ENCODE data around the gene TTC34. TPM values are rescaled to one million over a fixed set of nuclear protein-coding genes. Genes with fewer than 3 reads are reported as not detected.
"Not testable (repeated sequence)": the region's sequence is repeated elsewhere in the genome, so short reads cannot be mapped to it uniquely, and the experiment has no call there.

Gene TTC34
- total and polyA plus RNA-seq, 2 of the 4 experiments (the other 2 are of a cell fraction) = under 0.01 to 0.09 TPM

DNA sequence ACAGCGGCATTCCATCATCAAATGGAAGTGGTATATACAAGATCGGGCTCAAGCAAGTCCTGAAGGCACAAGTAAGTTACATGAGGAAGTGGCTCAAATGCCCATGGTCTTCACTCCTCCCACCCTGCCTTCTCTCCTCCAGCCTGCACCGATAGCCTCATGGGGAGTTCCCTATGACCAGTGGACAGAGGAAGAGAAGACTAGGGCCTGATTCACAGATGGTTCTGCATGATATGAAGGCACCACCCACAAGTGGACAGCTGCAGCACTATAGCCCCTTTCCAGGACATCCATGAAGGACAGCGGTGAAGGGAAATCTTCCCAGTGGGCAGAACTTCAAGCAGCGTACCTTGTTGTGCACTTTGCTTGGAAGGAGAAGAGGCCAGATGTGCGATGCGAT is 175.7 kb downstream of the TTC34 start:
- WGBS, 2 experiments (ENCODE audit: extremely low coverage in 2 of 2, insufficient read length in 1 of 2) = 100% methylated on average over 2 of the region's 7 CpGs; no CpG with 5 or more reads in 1 of the 2 experiments
- H3K9ac ChIP-seq (ENCODE audit: low read depth, low read length); H3K4me3 ChIP-seq (ENCODE audit: insufficient read depth, low read depth, low read length); H3K18ac ChIP-seq (ENCODE audit: low read depth, low read length); H2BK5ac ChIP-seq (ENCODE audit: low read depth, low read length, poor library complexity, severe bottlenecking); DNase-seq; H4K5ac ChIP-seq (ENCODE audit: low read depth, low read length); H3K4ac ChIP-seq (ENCODE audit: low read depth, low read length); H3K4me2 ChIP-seq (ENCODE audit: low read depth, low read length); H2AK5ac ChIP-seq (ENCODE audit: low read depth, low read length); in situ Hi-C loops (cut with MboI; ENCODE audit: low sequenced_read_pairs); intact Hi-C loops (cut with micrococcal nuclease); H4K91ac ChIP-seq (ENCODE audit: insufficient read depth, low read depth, low read length); H2BK20ac ChIP-seq (ENCODE audit: low read depth, low read length); ATAC-seq (ENCODE audit: low read depth); H2BK120ac ChIP-seq (ENCODE audit: low read depth, low read length); H2AFZ ChIP-seq (replicated peaks; ENCODE audit: low read length, poor library complexity); H4K20me1 ChIP-seq (ENCODE audit: insufficient read depth, low read length); H3K9me1 ChIP-seq (ENCODE audit: insufficient read depth, low read length); H3K9me3 ChIP-seq (ENCODE audit: control insufficient read depth, insufficient read depth, low read length); POLR2A ChIA-PET (ENCODE audit: unreplicated experiment); dilution Hi-C loops (cut with HindIII; ENCODE audit: low sequenced_read_pairs, unreplicated experiment); H2AK9ac ChIP-seq (replicated peaks; ENCODE audit: low read depth, low read length, poor library complexity); H3K14ac ChIP-seq (replicated peaks; ENCODE audit: low read depth, low read length); H3K56ac ChIP-seq (ENCODE audit: extremely low read depth, insufficient read depth, low read length); BruUV-seq (replicated peaks); H3K4me1 ChIP-seq (ENCODE audit: control insufficient read depth, insufficient read depth, low read length); H2BK15ac ChIP-seq (ENCODE audit: low read depth, low read length); H4K8ac ChIP-seq (ENCODE audit: low read depth in 2 of 2, low read length in 2 of 2); H3K36me3 ChIP-seq (ENCODE audit: control insufficient read depth, insufficient read depth, low read length); H3K23ac ChIP-seq (ENCODE audit: low read depth, low read length); H3K79me1 ChIP-seq (ENCODE audit: low read depth in 1 of 2, low read length in 2 of 2); CTCF ChIA-PET; H3K27ac ChIP-seq (ENCODE audit: insufficient read depth, low read length): not testable (repeated sequence)
- peaks cover 14% of the 10 kb centered on the region for H3K27me3 ChIP-seq (ENCODE audit: control insufficient read depth, insufficient read depth, low read length)
